Measurements from ENCODE around the gene TMEM176A.

DNA sequence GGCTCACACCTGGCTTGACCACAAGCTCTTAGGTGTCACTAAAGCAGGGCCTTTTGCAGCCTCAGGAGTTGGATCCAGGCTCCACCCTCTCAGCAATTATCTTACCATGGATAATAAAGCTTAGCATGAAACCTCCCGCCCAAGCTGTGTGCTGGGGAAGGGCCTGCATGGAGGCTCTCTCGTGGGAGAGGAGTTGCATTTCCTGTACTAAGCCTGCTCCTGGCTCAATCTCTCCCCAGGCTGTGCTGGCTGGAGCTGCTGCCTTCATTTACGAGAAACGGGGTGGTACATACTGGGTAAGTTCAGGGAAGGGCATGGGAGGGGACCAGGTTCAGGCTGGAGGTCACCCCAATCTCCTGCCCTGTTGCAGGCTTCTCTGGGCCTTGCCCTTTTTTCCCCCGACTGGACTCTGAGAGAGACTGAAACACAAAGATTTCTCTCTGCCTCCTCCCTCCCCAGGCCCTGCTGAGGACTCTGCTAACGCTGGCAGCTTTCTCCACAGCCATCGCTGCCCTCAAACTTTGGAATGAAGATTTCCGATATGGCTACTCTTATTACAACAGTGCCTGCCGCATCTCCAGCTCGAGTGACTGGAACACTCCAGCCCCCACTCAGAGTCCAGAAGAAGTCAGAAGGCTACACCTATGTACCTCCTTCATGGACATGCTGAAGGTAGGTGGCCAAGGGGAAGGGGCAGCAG is 2.7 kb downstream of the TMEM176A start:
- TF ChIP-seq POLR2A (IDR thresholded peaks at IDR 0.05), result no peak
- TF ChIP-seq, protein P1, sequence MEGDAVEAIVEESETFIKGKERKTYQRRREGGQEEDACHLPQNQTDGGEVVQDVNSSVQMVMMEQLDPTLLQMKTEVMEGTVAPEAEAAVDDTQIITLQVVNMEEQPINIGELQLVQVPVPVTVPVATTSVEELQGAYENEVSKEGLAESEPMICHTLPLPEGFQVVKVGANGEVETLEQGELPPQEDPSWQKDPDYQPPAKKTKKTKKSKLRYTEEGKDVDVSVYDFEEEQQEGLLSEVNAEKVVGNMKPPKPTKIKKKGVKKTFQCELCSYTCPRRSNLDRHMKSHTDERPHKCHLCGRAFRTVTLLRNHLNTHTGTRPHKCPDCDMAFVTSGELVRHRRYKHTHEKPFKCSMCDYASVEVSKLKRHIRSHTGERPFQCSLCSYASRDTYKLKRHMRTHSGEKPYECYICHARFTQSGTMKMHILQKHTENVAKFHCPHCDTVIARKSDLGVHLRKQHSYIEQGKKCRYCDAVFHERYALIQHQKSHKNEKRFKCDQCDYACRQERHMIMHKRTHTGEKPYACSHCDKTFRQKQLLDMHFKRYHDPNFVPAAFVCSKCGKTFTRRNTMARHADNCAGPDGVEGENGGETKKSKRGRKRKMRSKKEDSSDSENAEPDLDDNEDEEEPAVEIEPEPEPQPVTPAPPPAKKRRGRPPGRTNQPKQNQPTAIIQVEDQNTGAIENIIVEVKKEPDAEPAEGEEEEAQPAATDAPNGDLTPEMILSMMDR (IDR thresholded peaks at IDR 0.05), result no peak
